ENCODE data around the gene GET3. TPM values are rescaled to one million over a fixed set of nuclear protein-coding genes. Genes with fewer than 3 reads are reported as not detected.

GET3 gene
- total and polyA plus RNA-seq, 2 donors (not counting 1 experiment from before 2014, with no cell fraction given), result 37.2 to 61.7 TPM

DNA sequence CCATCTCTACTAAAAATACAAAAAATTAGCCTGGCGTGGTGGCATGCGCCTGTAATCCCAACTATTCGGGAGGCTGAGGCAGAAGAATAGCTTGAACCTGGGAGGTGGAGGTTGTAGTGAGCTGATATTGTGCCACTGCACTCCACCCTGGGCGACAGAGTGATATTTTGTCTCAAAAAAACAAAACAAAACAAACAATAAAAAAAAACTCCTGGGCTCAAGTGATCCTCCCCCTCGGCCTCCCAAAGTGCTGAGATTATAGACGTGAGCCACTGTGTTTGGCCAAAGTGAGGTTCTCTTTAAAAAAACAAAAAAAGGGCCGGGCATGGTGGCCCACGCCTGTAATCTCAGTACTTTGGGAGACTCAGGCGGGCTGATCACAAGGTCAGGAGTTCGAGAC lies 50.2 kb downstream of the GET3 start:
- peaks cover 67 to 78% of the 10 kb centered on the region in 2 donors for H3K4me1 ChIP-seq (ENCODE audit: control insufficient read depth in 2 of 2, insufficient read depth in 2 of 2, low read length in 2 of 2)
- intact Hi-C loops (cut with micrococcal nuclease), result loop anchor here (5.0 kb wide), 1 partner anchor 1205 kb away; no protein-coding TSS in a partner anchor
- ATAC-seq (ENCODE audit: low read depth) (no peak), DNase-seq (no peak)
- no peak overlapping the region for H3K9ac ChIP-seq (ENCODE audit: low read length)
- TF ChIP-seq, protein P1, sequence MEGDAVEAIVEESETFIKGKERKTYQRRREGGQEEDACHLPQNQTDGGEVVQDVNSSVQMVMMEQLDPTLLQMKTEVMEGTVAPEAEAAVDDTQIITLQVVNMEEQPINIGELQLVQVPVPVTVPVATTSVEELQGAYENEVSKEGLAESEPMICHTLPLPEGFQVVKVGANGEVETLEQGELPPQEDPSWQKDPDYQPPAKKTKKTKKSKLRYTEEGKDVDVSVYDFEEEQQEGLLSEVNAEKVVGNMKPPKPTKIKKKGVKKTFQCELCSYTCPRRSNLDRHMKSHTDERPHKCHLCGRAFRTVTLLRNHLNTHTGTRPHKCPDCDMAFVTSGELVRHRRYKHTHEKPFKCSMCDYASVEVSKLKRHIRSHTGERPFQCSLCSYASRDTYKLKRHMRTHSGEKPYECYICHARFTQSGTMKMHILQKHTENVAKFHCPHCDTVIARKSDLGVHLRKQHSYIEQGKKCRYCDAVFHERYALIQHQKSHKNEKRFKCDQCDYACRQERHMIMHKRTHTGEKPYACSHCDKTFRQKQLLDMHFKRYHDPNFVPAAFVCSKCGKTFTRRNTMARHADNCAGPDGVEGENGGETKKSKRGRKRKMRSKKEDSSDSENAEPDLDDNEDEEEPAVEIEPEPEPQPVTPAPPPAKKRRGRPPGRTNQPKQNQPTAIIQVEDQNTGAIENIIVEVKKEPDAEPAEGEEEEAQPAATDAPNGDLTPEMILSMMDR (IDR thresholded peaks at IDR 0.05), result no peak
- TF ChIP-seq EZH2 (IDR thresholded peaks at IDR 0.05; ENCODE audit: borderline replicate concordance, insufficient read depth, low read depth, low read length, poor library complexity, severe bottlenecking), result no peak
- 62% methylated on average over 4 of the region's 10 CpGs for WGBS (ENCODE audit: insufficient coverage)
- H3K27ac ChIP-seq (ENCODE audit: low read length in 2 of 2), result peak overlapping the region; percentile 92 to 97
- peaks cover 12% of the 10 kb centered on the region for H3K79me2 ChIP-seq (ENCODE audit: control insufficient read depth, insufficient read depth, low read length)
- H4K20me1 ChIP-seq (ENCODE audit: control insufficient read depth, insufficient read depth, low read length, poor library complexity, severe bottlenecking), result peaks cover 12% of the 10 kb centered on the region
- H3K27me3 ChIP-seq (replicated peaks in 1 of 4; ENCODE audit: control extremely low read depth in 1 of 4, control insufficient read depth in 3 of 4, insufficient read depth in 4 of 4, low read length in 3 of 4), result no peaks in the 10 kb centered on the region
- no peaks in the 10 kb centered on the region for H3K9me3 ChIP-seq (ENCODE audit: control extremely low read depth in 1 of 3, control insufficient read depth in 2 of 3, insufficient read depth in 1 of 3, low read length in 2 of 3)
- Mint-ChIP-seq H3K4me3 (peak overlapping the region; percentile 15), H3K4me1 (peaks cover 38% of the 10 kb centered on the region), H3K27me3 (no peaks in the 10 kb centered on the region), H3K27ac (peak overlapping the region; percentile 92), H3K9me3 (ENCODE audit: insufficient read depth) (no peaks in the 10 kb centered on the region)
- H2AFZ ChIP-seq (ENCODE audit: insufficient read depth, low read depth, low read length, poor library complexity, severe bottlenecking), result no peak overlapping the region
- no peak overlapping the region for H3K4me2 ChIP-seq (replicated peaks; ENCODE audit: low read depth, low read length, poor library complexity, severe bottlenecking)
- H3K4me3 ChIP-seq (ENCODE audit: control extremely low read depth in 1 of 5, extremely low read depth in 1 of 5, insufficient read depth in 1 of 5, low read depth in 2 of 5, low read length in 4 of 5), result no peak overlapping the region
- POLR2A ChIA-PET, result interaction anchor here (1.0 to 4.5 kb wide), 4 partner anchors 9 to 58 kb away, joined by 5 to 36 read pairs (median 6); no protein-coding TSS in a partner anchor
- peaks cover 0 to under 1% of the 10 kb centered on the region in 2 experiments for H3K36me3 ChIP-seq (replicated peaks in 1 of 2; ENCODE audit: control extremely low read depth in 1 of 2, control insufficient read depth in 1 of 2, extremely low read depth in 1 of 2, insufficient read depth in 2 of 2, low read length in 1 of 2)
- CTCF ChIA-PET, result interaction anchor here (3.9 to 5.0 kb wide), 2 partner anchors 9 to 10 kb away, joined by 28 to 65 read pairs; no protein-coding TSS in a partner anchor

DNA sequence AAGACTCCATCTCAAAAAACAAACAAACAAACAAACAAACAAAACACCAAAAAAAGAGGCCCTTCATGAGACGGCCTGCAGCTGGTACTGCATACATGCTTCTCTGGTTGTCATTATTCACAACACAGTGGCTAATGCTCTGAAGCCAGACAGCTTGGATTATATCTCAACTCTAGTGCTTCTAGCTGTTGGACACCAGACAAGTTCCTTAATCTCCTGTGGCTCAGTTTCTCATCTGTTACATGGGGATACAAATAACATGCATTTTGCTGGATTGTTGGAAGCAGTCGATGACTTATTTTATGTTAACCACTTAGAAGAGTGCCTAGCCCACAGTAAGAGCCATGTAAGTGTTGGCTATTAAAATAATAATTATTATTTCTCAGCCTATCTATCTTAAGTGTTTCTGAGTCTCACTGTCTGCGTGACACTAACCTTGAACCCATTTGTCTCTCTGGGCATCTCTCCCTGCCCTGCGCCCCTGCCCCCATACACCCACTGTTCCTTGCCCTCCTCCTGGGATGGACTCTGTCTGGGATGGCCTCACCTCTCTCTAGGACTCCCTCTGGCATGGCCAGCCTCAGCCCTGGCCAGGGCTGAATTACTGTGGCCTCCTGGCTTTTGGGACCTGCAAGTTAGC lies 50.9 kb downstream of the GET3 start:
- Mint-ChIP-seq H3K27ac (peak overlapping the region; percentile 97), H3K4me3 (peak overlapping the region; percentile 92), H3K4me1 (peaks cover 38% of the 10 kb centered on the region), H3K27me3 (no peaks in the 10 kb centered on the region), H3K9me3 (ENCODE audit: insufficient read depth) (no peaks in the 10 kb centered on the region)
- Histone ChIP-seq H3K9me3 (ENCODE audit: control extremely low read depth in 1 of 3, control insufficient read depth in 2 of 3, insufficient read depth in 1 of 3, low read length in 2 of 3) (no peaks in the 10 kb centered on the region), H3K4me2 (replicated peaks; ENCODE audit: low read depth, low read length, poor library complexity, severe bottlenecking) (peak overlapping the region; percentile 91), H3K36me3 (replicated peaks in 1 of 2; ENCODE audit: control extremely low read depth in 1 of 2, control insufficient read depth in 1 of 2, extremely low read depth in 1 of 2, insufficient read depth in 2 of 2, low read length in 1 of 2) (peaks cover 0 to 4% of the 10 kb centered on the region in 2 experiments), H3K27ac (ENCODE audit: low read length in 2 of 2) (peak overlapping the region; percentile 95 to 97), H2AFZ (ENCODE audit: insufficient read depth, low read depth, low read length, poor library complexity, severe bottlenecking) (no peak overlapping the region), H4K20me1 (ENCODE audit: control insufficient read depth, insufficient read depth, low read length, poor library complexity, severe bottlenecking) (peaks cover 19% of the 10 kb centered on the region), H3K27me3 (replicated peaks in 1 of 4; ENCODE audit: control extremely low read depth in 1 of 4, control insufficient read depth in 3 of 4, insufficient read depth in 4 of 4, low read length in 3 of 4) (no peaks in the 10 kb centered on the region), H3K4me3 (ENCODE audit: control extremely low read depth in 1 of 5, extremely low read depth in 1 of 5, insufficient read depth in 1 of 5, low read depth in 2 of 5, low read length in 4 of 5) (peak overlapping the region in 3 of 5 experiments; percentile 56 to 99 (median 81)), H3K79me2 (ENCODE audit: control insufficient read depth, insufficient read depth, low read length) (peaks cover 19% of the 10 kb centered on the region), H3K4me1 (ENCODE audit: control insufficient read depth in 2 of 2, insufficient read depth in 2 of 2, low read length in 2 of 2) (peaks cover 62 to 72% of the 10 kb centered on the region in 2 donors), H3K9ac (ENCODE audit: low read length) (peak overlapping the region; percentile 86)
- DNase-seq, result no peak
- ATAC-seq (ENCODE audit: low read depth), result no peak
- CTCF ChIA-PET, result interaction anchor here (0.5 to 5.0 kb wide), 4 partner anchors 8 to 189 kb away, joined by 3 to 65 read pairs (median 16); no protein-coding TSS in a partner anchor
- POLR2A ChIA-PET, result interaction anchor here (0.7 to 4.5 kb wide), 5 partner anchors 11 to 363 kb away, joined by 3 to 36 read pairs (median 5); partner anchors contain the start of gene FBXW9
- TF ChIP-seq EZH2 (IDR thresholded peaks at IDR 0.05; ENCODE audit: borderline replicate concordance, insufficient read depth, low read depth, low read length, poor library complexity, severe bottlenecking), result no peak
- TF ChIP-seq, protein P1 (IDR thresholded peaks at IDR 0.05), result no peak
- 67% methylated on average over 2 of the region's 4 CpGs for WGBS (ENCODE audit: insufficient coverage)
- intact Hi-C loops (cut with micrococcal nuclease), result loop anchor here (5.0 kb wide), 1 partner anchor 1206 kb away; no protein-coding TSS in a partner anchor
